Keratinocyte (primary cell): Measurements from ENCODE around the gene TOP2A. TPM values are rescaled to one million over a fixed set of nuclear protein-coding genes. Genes with fewer than 3 reads are reported as not detected.

Experiments used
- DNase-seq: peaks from one replicate; pipeline ENCODE4 v3.0.0-alpha.2; 2011; ENCODE audit warnings: low read depth, missing footprints, low spot score
- FAIRE-seq: peaks from 2 replicates; lab custom pipeline; 2011; peaks lifted over from hg19 to GRCh38; lab: Jason Lieb, UNC
- H2AFZ ChIP-seq: 2 replicates; pipeline ENCODE4 v1.6.0; 2012; ENCODE audit warnings: low read length, control low read depth, inconsistent platforms; ENCODE audit not compliant: control insufficient read depth
- H3K27ac ChIP-seq: 2 replicates; pipeline ENCODE4 v1.5.1; 2011; ENCODE audit warnings: low read length; ENCODE audit not compliant: control insufficient read depth, insufficient read depth
- H3K27me3 ChIP-seq: 3 replicates; pipeline ENCODE4 v1.6.0; 2011; ENCODE audit warnings: low read length; ENCODE audit not compliant: control insufficient read depth, insufficient read depth; ENCODE audit errors: extremely low read depth
- H3K36me3 ChIP-seq, 2 experiments: 2 replicates in 1 of 2; 3 replicates in 1 of 2; pipeline ENCODE4 v1.5.1; 2011; ENCODE audit warnings: low read length in 2 of 2, mild to moderate bottlenecking in 1 of 2; ENCODE audit not compliant: control insufficient read depth in 2 of 2, insufficient read depth in 2 of 2; ENCODE audit errors: extremely low read depth in 1 of 2
- H3K4me1 ChIP-seq: 3 replicates; pipeline ENCODE4 v1.5.1; 2011; ENCODE audit warnings: low read length; ENCODE audit not compliant: control insufficient read depth, insufficient read depth; ENCODE audit errors: extremely low read depth
- H3K4me2 ChIP-seq: 3 replicates; pipeline ENCODE4 v1.6.0; 2011; ENCODE audit warnings: low read depth, low read length; ENCODE audit not compliant: control insufficient read depth, insufficient read depth; ENCODE audit errors: extremely low read depth
- H3K4me3 ChIP-seq, 3 experiments: fragments of 200-600 bp in 1 of 3; sonication (generic) in 1 of 3; 2 replicates in 2 of 3; 3 replicates in 1 of 3; pipeline ENCODE4 v1.5.1; 2011 to 2016; ENCODE audit warnings: low read length in 3 of 3, mild to moderate bottlenecking in 3 of 3, control low read depth in 2 of 3, inconsistent platforms in 1 of 3, low read depth in 1 of 3, mixed read lengths in 1 of 3, mixed run types in 1 of 3, moderate library complexity in 1 of 3; ENCODE audit not compliant: control insufficient read depth in 2 of 3, insufficient read depth in 2 of 3; ENCODE audit errors: extremely low read depth in 1 of 3
- H3K79me2 ChIP-seq: 2 replicates; pipeline ENCODE4 v1.6.0; 2012; ENCODE audit warnings: low read length; ENCODE audit not compliant: control insufficient read depth, insufficient read depth
- H3K9ac ChIP-seq: 3 replicates; pipeline ENCODE4 v1.6.0; 2011; ENCODE audit warnings: low read length; ENCODE audit not compliant: control insufficient read depth, insufficient read depth; ENCODE audit errors: extremely low read depth
- H3K9me1 ChIP-seq: 3 replicates; pipeline ENCODE4 v1.6.0; 2011; ENCODE audit warnings: low read length; ENCODE audit not compliant: control insufficient read depth, insufficient read depth; ENCODE audit errors: extremely low read depth
- H3K9me3 ChIP-seq: 2 replicates; pipeline ENCODE4 v1.5.1; 2012; ENCODE audit warnings: low read depth, low read length; ENCODE audit not compliant: control insufficient read depth
- H4K20me1 ChIP-seq: 3 replicates; pipeline ENCODE4 v1.6.0; 2011; ENCODE audit warnings: low read length; ENCODE audit not compliant: control insufficient read depth, insufficient read depth; ENCODE audit errors: extremely low read depth
- CTCF ChIP-seq, 3 experiments: IDR thresholded peaks in 1 of 3; conservative IDR thresholded peaks in 1 of 3; optimal IDR thresholded peaks in 1 of 3; 2 replicates in 2 of 3; 3 replicates in 1 of 3; pipeline versions ENCODE3 to v1.5.1; 2011; ENCODE audit warnings: low read length in 3 of 3, mild to moderate bottlenecking in 3 of 3, moderate library complexity in 2 of 3, control low read depth in 1 of 3, inconsistent platforms in 1 of 3; ENCODE audit not compliant: insufficient read depth in 2 of 3; ENCODE audit errors: extremely low read depth in 1 of 3
- EZH2 ChIP-seq: IDR thresholded peaks from one replicate; pipeline ENCODE4 v1.6.1; 2012; ENCODE audit warnings: inconsistent platforms, mild to moderate bottlenecking, low read length, moderate library complexity
- dilution Hi-C: fragments of 300-500 bp; cut with MboI; formaldehyde crosslinking; loops from one replicate; pipeline ENCODE4 v1.7.0; 2020; ENCODE audit warnings: low sequenced_read_pairs; ENCODE audit not compliant: extremely low pct_ligation_motif_present
- polyA plus RNA-seq, 5 experiments: library from polyadenylated mRNA; depleted of rRNA in 3 of 5; stranded (reverse) in 3 of 5; stranded (forward) in 1 of 5; unstranded in 1 of 5; fragments of >200 nt; gene quantifications; 1 replicate in 1 of 5; 2 replicates in 3 of 5; 3 replicates in 1 of 5; pipeline versions ENCODE4 v1.2.1 to v1.2.3, GENCODE V29; 2011 to 2012; ENCODE audit warnings: missing spikeins in 2 of 5, low read depth in 1 of 5, low replicate concordance in 1 of 5

TOP2A gene
- polyA plus RNA-seq, 1 donor (not counting 4 experiments of a cell fraction or from before 2014, with no cell fraction given) = 45.0 TPM

- H2AFZ ChIP-seq = no peak overlapping the region
- H3K9me1 ChIP-seq = no peaks in the 10 kb centered on the region
- no peaks in the 10 kb centered on the region for H4K20me1 ChIP-seq
- no peak overlapping the region for H3K4me3 ChIP-seq
- peaks cover 6% of the 10 kb centered on the region for H3K4me1 ChIP-seq
- no peak overlapping the region for H3K4me2 ChIP-seq
- FAIRE-seq = no peak
- peaks cover 30% of the 10 kb centered on the region for H3K27me3 ChIP-seq
- H3K9me3 ChIP-seq = no peaks in the 10 kb centered on the region
- no peaks in the 10 kb centered on the region for H3K36me3 ChIP-seq
- TF ChIP-seq CTCF (optimal IDR thresholded peaks at IDR 0.05 in 1 of 3, IDR thresholded peaks at IDR 0.05 in 1 of 3, conservative IDR thresholded peaks at IDR 0.05 in 1 of 3; ENCODE audit: extremely low read depth in 1 of 3, insufficient read depth in 2 of 3, low read length in 3 of 3) (no peak), EZH2 (no peak)
- dilution Hi-C loops = no loop called here
- no peak overlapping the region for H3K27ac ChIP-seq
- H3K79me2 ChIP-seq = no peaks in the 10 kb centered on the region
- no peak for DNase-seq
- H3K9ac ChIP-seq = no peak overlapping the region
These were observed 15.3 kb upstream of the TOP2A start for GRCh38 chr17:40432864-40433528.

- Histone ChIP-seq H3K36me3 (no peaks in the 10 kb centered on the region), H2AFZ (no peak overlapping the region), H3K27ac (no peak overlapping the region), H3K9me1 (no peaks in the 10 kb centered on the region), H3K4me2 (no peak overlapping the region), H3K4me3 (no peak overlapping the region), H3K9me3 (no peaks in the 10 kb centered on the region), H3K9ac (no peak overlapping the region), H3K4me1 (no peaks in the 10 kb centered on the region), H4K20me1 (no peaks in the 10 kb centered on the region), H3K79me2 (no peaks in the 10 kb centered on the region), H3K27me3 (peaks cover 27% of the 10 kb centered on the region)
- TF ChIP-seq EZH2 (no peak), CTCF (optimal IDR thresholded peaks at IDR 0.05 in 1 of 3, IDR thresholded peaks at IDR 0.05 in 1 of 3, conservative IDR thresholded peaks at IDR 0.05 in 1 of 3; ENCODE audit: extremely low read depth in 1 of 3, insufficient read depth in 2 of 3, low read length in 3 of 3) (no peak)
- FAIRE-seq = no peak
- dilution Hi-C loops = no loop called here
- no peak for DNase-seq
These were observed 13.5 kb upstream of the TOP2A start for GRCh38 chr17:40431231-40431602.
